Mononuclear cell (primary cell): ENCODE data around the gene TNS1. TPM values are rescaled to one million over a fixed set of nuclear protein-coding genes. Genes with fewer than 3 reads are reported as not detected.

ENCODE experiments used
- H3K27me3 ChIP-seq: 2 replicates; pipeline ENCODE4 v1.6.0; 2011; ENCODE audit warnings: low read length, control low read depth; ENCODE audit not compliant: insufficient read depth
- H3K4me1 ChIP-seq: 2 replicates; pipeline ENCODE4 v1.5.1; 2011; ENCODE audit warnings: mild to moderate bottlenecking, low read length, control low read depth; ENCODE audit not compliant: insufficient read depth
- H3K4me3 ChIP-seq: 2 replicates; pipeline ENCODE4 v1.5.1; 2011; ENCODE audit warnings: mild to moderate bottlenecking, low read length, moderate library complexity
- H3K9me3 ChIP-seq: 2 replicates; pipeline ENCODE4 v1.5.1; 2011; ENCODE audit warnings: low read depth, mild to moderate bottlenecking, control low read depth, low read length
- total RNA-seq: library from RNA; depleted of rRNA; stranded (reverse); fragments of >200 nt; gene quantifications from one replicate; pipeline ENCODE4 v1.2.3, GENCODE V29; 2012

Gene TNS1
- total RNA-seq, 1 donor = 3.5 TPM

GRCh38 chr2:217887841-217888701 lies 114.7 kb downstream of the TNS1 start:
- no peaks in the 10 kb centered on the region for H3K27me3 ChIP-seq
- no peaks in the 10 kb centered on the region for H3K9me3 ChIP-seq
- no peak overlapping the region for H3K4me3 ChIP-seq
- peaks cover 10% of the 10 kb centered on the region for H3K4me1 ChIP-seq

DNA sequence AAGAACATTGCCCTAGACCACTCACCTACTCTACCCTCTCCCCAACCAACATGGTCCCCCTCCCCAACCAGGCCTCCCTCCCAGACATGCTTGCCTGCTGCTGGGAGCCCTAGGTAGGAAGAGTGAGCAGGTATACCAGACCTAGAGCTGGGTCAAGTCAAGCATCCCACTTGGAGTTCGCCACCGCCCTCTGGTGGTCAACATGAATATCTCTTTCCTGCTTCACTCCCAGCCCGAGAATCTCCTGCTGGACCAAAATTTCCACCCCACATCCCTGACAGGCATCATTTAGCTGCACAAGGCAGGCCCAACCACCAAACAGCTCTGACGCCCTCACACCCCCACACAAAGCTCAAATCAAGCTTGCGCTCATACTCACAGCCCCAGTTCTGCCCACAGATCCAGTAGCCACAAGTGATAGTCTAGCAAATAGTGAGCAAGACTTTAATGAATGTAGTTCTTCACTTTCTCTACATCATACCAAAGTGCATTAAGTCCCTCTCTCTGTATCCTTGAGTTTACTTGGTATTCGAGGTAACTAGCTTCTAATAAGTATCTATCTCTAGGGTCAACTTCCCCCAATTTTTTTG lies 116.0 kb downstream of the TNS1 start:
- no peaks in the 10 kb centered on the region for H3K27me3 ChIP-seq
- peaks cover 10% of the 10 kb centered on the region for H3K4me1 ChIP-seq
- no peaks in the 10 kb centered on the region for H3K9me3 ChIP-seq
- H3K4me3 ChIP-seq = no peak overlapping the region

DNA sequence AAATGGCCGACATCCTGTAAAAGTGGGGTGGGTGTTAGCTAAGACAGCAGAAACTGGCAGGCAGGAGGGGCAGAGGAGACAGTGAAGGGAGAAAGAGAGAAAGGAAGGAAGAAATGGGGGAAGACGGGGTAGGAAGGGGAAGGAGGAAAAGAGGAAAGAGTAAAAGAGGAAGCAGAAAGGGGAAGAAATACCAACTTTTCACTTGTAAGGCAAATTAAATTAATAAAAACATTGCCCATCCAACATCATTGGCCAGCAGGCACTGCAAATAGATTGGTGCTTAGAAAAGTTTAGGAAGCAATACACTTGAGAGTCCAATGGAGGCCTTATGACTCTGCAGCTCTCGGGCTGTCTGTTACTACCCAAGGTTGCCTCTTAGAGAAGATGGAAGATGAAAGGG lies 116.7 kb downstream of the TNS1 start:
- H3K27me3 ChIP-seq = no peaks in the 10 kb centered on the region
- no peaks in the 10 kb centered on the region for H3K9me3 ChIP-seq
- H3K4me1 ChIP-seq = peaks cover 10% of the 10 kb centered on the region
- H3K4me3 ChIP-seq = no peak overlapping the region

DNA sequence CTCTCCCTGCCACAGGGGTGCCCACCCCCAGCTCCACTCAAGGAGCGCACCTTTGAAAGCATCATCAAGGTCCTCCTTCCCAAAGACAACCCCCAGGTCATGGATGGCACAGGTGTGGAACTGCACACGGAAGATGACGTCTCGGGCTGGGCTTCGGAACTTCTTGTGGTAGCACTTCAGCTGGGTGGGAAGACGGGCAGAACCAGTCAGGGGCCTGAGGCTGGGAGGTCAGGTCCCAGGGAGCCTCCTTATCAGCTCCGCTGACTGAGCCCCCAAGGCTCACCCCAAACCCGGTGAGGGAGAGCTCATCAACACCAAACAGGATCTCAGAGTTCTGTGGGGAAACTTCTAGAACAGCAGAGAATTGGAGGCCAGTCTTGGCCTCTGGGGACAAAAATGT lies 117.8 kb downstream of the TNS1 start:
- Histone ChIP-seq H3K27me3 (no peaks in the 10 kb centered on the region), H3K9me3 (no peaks in the 10 kb centered on the region), H3K4me1 (peaks cover 10% of the 10 kb centered on the region), H3K4me3 (no peak overlapping the region)

- no peaks in the 10 kb centered on the region for H3K4me1 ChIP-seq
- no peaks in the 10 kb centered on the region for H3K9me3 ChIP-seq
- H3K27me3 ChIP-seq = no peaks in the 10 kb centered on the region
- H3K4me3 ChIP-seq = no peak overlapping the region
Observed at GRCh38 chr2:217880891-217881290, 121.9 kb downstream of the TNS1 start.

DNA sequence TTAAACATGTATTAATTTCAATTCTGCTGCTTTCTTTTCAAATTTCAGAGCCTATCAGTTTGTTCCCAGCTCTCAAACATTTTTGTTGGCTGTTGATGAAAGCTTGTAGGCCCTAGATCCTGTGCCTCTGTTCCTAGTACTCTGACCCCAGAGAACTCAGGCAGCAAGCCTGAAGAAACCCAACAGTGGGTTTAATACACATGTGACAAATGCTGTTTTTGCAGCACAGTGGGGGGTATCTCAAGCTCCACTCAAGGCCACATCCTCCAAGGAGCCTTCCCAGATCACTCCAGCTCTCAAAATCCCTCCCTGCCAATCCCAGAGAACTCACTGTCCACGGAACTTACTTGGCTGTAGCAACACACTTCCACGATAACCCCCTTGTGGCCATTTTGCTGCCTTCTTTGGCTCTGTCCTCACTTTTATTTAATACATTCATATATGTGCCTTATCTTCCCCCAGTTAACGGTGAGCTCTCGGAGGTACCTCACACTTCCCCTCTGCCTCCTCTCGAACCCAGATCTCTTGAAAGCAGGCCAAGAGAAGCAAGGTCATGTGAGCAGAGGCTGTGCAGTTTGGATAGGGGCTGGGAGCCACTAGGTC lies 122.4 kb downstream of the TNS1 start:
- no peaks in the 10 kb centered on the region for H3K27me3 ChIP-seq
- no peaks in the 10 kb centered on the region for H3K4me1 ChIP-seq
- H3K9me3 ChIP-seq = no peaks in the 10 kb centered on the region
- no peak overlapping the region for H3K4me3 ChIP-seq

- H3K4me3 ChIP-seq = no peak overlapping the region
- no peaks in the 10 kb centered on the region for H3K4me1 ChIP-seq
- H3K27me3 ChIP-seq = no peaks in the 10 kb centered on the region
- no peaks in the 10 kb centered on the region for H3K9me3 ChIP-seq
Observed at GRCh38 chr2:217878915-217879590, 123.7 kb downstream of the TNS1 start.

- Histone ChIP-seq H3K9me3 (no peaks in the 10 kb centered on the region), H3K27me3 (no peaks in the 10 kb centered on the region), H3K4me1 (no peaks in the 10 kb centered on the region), H3K4me3 (no peak overlapping the region)
Observed at GRCh38 chr2:217877866-217878265, 124.9 kb downstream of the TNS1 start.

DNA sequence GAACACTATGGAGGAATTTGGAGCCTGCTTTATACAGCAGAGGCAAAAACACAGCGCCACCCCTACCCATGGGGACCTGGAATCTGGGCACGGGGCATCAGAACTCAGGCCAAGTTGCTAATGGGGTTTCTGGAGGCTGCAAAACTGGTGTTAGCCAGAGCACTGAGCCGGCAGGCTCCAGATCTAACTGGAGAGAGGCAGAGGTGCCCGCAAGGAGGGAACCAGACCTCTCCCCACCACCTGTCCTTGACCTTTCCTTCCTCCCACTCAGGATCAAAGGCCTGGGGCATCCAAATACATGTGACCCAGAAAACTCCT lies 126.6 kb downstream of the TNS1 start:
- H3K4me3 ChIP-seq = no peak overlapping the region
- H3K27me3 ChIP-seq = no peaks in the 10 kb centered on the region
- no peaks in the 10 kb centered on the region for H3K9me3 ChIP-seq
- H3K4me1 ChIP-seq = no peaks in the 10 kb centered on the region

DNA sequence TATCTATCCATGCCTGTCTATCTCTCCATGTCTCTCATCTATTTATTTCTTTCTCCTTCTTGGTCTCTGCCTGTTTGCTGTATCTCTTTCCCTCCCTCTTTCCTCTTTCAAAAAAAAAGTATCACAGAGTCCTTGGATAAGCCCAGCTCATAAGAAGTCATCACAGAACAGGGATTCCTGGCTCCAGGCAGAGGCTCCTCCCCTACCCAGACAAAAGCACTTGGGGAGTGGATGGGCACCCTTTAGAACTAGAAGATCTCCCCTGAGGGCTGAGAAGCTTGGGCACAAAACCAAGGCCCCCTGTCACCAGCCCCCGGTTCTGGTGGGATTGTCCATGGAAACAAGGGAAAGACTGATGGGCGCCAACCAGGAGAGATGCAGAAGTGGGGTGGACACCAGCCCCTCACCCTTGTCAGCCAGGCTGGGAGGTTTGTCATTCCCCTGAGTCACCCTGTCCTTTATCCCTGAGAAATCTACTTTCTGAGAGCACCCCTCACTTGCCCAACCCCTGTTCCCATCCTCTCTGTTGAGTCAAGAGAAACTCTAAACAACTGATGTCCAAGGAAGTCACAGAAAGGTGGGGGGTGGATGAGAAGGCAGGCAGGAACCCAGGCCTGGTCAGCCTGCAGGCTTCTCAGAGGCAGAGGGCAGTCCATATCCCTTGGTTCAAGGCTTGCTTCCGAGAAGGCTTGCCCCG lies 127.1 kb downstream of the TNS1 start:
- H3K9me3 ChIP-seq = no peaks in the 10 kb centered on the region
- no peak overlapping the region for H3K4me3 ChIP-seq
- H3K4me1 ChIP-seq = no peaks in the 10 kb centered on the region
- no peaks in the 10 kb centered on the region for H3K27me3 ChIP-seq

DNA sequence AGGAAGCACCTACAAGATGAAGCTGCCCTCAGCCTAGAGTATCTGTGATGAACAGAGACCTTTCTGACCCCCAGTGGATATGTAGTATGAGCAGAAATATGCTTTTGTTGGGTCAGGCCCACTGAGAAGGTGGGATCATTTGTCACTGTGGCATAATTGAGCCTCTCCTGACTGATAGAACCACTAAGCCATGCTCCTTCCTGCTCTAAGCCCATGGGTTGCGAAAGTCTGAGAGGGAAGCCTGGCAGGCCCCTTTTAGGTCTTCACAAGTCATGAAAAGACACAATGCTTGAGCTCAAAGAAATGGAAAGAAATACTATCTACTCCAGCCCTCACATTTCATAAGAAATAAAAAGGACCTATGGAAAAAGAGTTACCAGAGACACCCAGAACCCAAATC lies 127.7 kb downstream of the TNS1 start:
- no peaks in the 10 kb centered on the region for H3K27me3 ChIP-seq
- no peak overlapping the region for H3K4me3 ChIP-seq
- H3K9me3 ChIP-seq = no peaks in the 10 kb centered on the region
- no peaks in the 10 kb centered on the region for H3K4me1 ChIP-seq

GRCh38 chr2:217873371-217873770 lies 129.4 kb downstream of the TNS1 start:
- H3K9me3 ChIP-seq = no peaks in the 10 kb centered on the region
- no peaks in the 10 kb centered on the region for H3K27me3 ChIP-seq
- H3K4me3 ChIP-seq = no peak overlapping the region
- H3K4me1 ChIP-seq = no peaks in the 10 kb centered on the region

- H3K9me3 ChIP-seq = no peaks in the 10 kb centered on the region
- H3K4me1 ChIP-seq = no peaks in the 10 kb centered on the region
- H3K27me3 ChIP-seq = no peaks in the 10 kb centered on the region
- H3K4me3 ChIP-seq = no peak overlapping the region
Observed at GRCh38 chr2:217872319-217872718, 130.5 kb downstream of the TNS1 start.

GRCh38 chr2:217870528-217871011 lies 132.2 kb downstream of the TNS1 start:
- H3K27me3 ChIP-seq = no peaks in the 10 kb centered on the region
- H3K4me1 ChIP-seq = peaks cover 6% of the 10 kb centered on the region
- H3K4me3 ChIP-seq = no peak overlapping the region
- H3K9me3 ChIP-seq = no peaks in the 10 kb centered on the region

GRCh38 chr2:217868911-217869334 lies 133.9 kb downstream of the TNS1 start:
- Histone ChIP-seq H3K4me1 (peaks cover 8% of the 10 kb centered on the region), H3K9me3 (no peaks in the 10 kb centered on the region), H3K4me3 (no peak overlapping the region), H3K27me3 (no peaks in the 10 kb centered on the region)
